Superior temporal gyrus (tissue), 1 donor: Measurements from ENCODE around the gene DNAJC15.

ENCODE experiments used
- DNase-seq: peaks from one replicate; pipeline ENCODE4 v3.0.0-alpha.2; 2016; ENCODE audit errors: extremely low spot score

DNAJC15 gene

GRCh38 chr13:43127103-43127798 is 103.9 kb downstream of the DNAJC15 start:
- no peak for DNase-seq

GRCh38 chr13:43127827-43128226 is 104.4 kb downstream of the DNAJC15 start:
- DNase-seq = peak; percentile 53

GRCh38 chr13:43128504-43128961 is 105.1 kb downstream of the DNAJC15 start:
- DNase-seq = no peak

GRCh38 chr13:43129066-43129465 is 105.7 kb downstream of the DNAJC15 start:
- no peak for DNase-seq

GRCh38 chr13:43129511-43130110 is 106.2 kb downstream of the DNAJC15 start:
- no peak for DNase-seq

- DNase-seq = no peak
Observed at GRCh38 chr13:43132257-43132656, 108.9 kb downstream of the DNAJC15 start.

- DNase-seq = no peak
Observed at GRCh38 chr13:43132911-43133310, 109.5 kb downstream of the DNAJC15 start.

GRCh38 chr13:43133792-43134191 is 110.4 kb downstream of the DNAJC15 start:
- DNase-seq = no peak

- DNase-seq = no peak
Observed at GRCh38 chr13:43134868-43135267, 111.5 kb downstream of the DNAJC15 start.

GRCh38 chr13:43135516-43135915 is 112.1 kb downstream of the DNAJC15 start:
- DNase-seq = no peak

- DNase-seq = no peak
Observed at GRCh38 chr13:43136920-43137575, 113.7 kb downstream of the DNAJC15 start.

GRCh38 chr13:43139211-43139610 is 115.8 kb downstream of the DNAJC15 start:
- DNase-seq = no peak

GRCh38 chr13:43139921-43140320 is 116.5 kb downstream of the DNAJC15 start:
- no peak for DNase-seq

- DNase-seq = no peak
Observed at GRCh38 chr13:43140985-43141384, 117.6 kb downstream of the DNAJC15 start.

- no peak for DNase-seq
Observed at GRCh38 chr13:43141685-43142084, 118.3 kb downstream of the DNAJC15 start.

GRCh38 chr13:43143591-43143990 is 120.2 kb downstream of the DNAJC15 start:
- DNase-seq = no peak

- no peak for DNase-seq
Observed at GRCh38 chr13:43145534-43146196, 122.3 kb downstream of the DNAJC15 start.

- DNase-seq = no peak
Observed at GRCh38 chr13:43146400-43146799, 123.0 kb downstream of the DNAJC15 start.

- no peak for DNase-seq
Observed at GRCh38 chr13:43150369-43151207, 127.2 kb downstream of the DNAJC15 start.

- no peak for DNase-seq
Observed at GRCh38 chr13:43153436-43154090, 130.2 kb downstream of the DNAJC15 start.

- DNase-seq = no peak
Observed at GRCh38 chr13:43154156-43154651, 130.8 kb downstream of the DNAJC15 start.
